Activated T-cell treated with anti-CD3 and anti-CD28 coated beads, Interleukin-2, amount 50 U/mL, for 4 hours (primary cell): ENCODE measurements around the gene CD2. TPM values are rescaled to one million over a fixed set of nuclear protein-coding genes. Genes with fewer than 3 reads are reported as not detected.
A peak's percentile ranks its signal among the peaks of the same experiment; 100 is the strongest.

ENCODE experiments used
- ATAC-seq, 2 donors: fragments of 200-7000 bp; cut with Tn5 transposase; one replicate each; pipeline ENCODE4 v1.10.0; 2021
- DNase-seq: peaks from one replicate; pipeline ENCODE4 v3.0.0-alpha.2; 2020
- H3K27me3 Mint-ChIP-seq: one replicate; pipeline ENCODE4 v1.8.0; 2021; ENCODE audit warnings: low read depth, mixed read lengths
- H3K36me3 Mint-ChIP-seq: one replicate; pipeline ENCODE4 v1.8.0; 2022; ENCODE audit warnings: mixed read lengths; ENCODE audit not compliant: insufficient read depth
- H3K4me1 Mint-ChIP-seq: one replicate; pipeline ENCODE4 v1.8.0; 2021; ENCODE audit warnings: low read depth, mixed read lengths
- H3K4me3 Mint-ChIP-seq: one replicate; pipeline ENCODE4 v1.8.0; 2021; ENCODE audit warnings: mild to moderate bottlenecking, moderate library complexity, mixed read lengths
- H3K9me3 Mint-ChIP-seq: one replicate; pipeline ENCODE4 v1.8.0; 2021; ENCODE audit warnings: mixed read lengths
- total RNA-seq, 3 donors: library from RNA; stranded (reverse); gene quantifications; one replicate each; pipeline ENCODE4 v1.2.1, GENCODE V29; 2021

Gene CD2
- total RNA-seq, 3 donors from 2014 or later = 353 to 393 (median 374) TPM

DNA sequence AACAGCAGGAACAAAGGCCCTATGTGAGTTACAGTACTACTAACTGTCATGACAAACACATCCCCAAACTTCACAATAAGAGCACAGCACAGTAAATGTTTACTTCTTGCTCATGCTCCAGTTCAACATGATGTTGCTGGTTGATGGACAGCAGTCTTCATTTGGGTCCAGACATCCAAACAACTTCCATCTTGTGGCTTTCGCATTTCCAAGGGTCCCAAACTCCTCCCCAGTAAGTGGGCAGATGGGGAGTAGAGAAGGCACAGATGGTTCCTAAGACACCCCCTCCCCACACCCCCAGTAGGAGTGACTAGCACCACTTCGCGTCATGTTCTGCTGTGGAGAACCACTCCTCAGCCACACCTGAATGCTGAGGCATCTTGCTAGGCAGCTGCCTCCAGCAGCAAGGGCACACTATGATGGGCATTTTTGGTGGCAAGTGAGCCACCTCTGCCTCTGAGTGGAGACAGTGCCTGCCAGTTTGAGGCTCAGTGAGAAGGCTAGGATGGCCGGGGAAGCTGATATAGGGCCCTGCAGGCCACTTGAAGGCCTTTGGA is 32.7 kb upstream of the CD2 start:
- DNase-seq (no peak), ATAC-seq (no peak)
- Mint-ChIP-seq H3K9me3 (no peaks in the 10 kb centered on the region), H3K4me3 (no peak overlapping the region), H3K36me3 (no peaks in the 10 kb centered on the region), H3K27me3 (no peaks in the 10 kb centered on the region), H3K4me1 (peaks cover 6% of the 10 kb centered on the region)

DNA sequence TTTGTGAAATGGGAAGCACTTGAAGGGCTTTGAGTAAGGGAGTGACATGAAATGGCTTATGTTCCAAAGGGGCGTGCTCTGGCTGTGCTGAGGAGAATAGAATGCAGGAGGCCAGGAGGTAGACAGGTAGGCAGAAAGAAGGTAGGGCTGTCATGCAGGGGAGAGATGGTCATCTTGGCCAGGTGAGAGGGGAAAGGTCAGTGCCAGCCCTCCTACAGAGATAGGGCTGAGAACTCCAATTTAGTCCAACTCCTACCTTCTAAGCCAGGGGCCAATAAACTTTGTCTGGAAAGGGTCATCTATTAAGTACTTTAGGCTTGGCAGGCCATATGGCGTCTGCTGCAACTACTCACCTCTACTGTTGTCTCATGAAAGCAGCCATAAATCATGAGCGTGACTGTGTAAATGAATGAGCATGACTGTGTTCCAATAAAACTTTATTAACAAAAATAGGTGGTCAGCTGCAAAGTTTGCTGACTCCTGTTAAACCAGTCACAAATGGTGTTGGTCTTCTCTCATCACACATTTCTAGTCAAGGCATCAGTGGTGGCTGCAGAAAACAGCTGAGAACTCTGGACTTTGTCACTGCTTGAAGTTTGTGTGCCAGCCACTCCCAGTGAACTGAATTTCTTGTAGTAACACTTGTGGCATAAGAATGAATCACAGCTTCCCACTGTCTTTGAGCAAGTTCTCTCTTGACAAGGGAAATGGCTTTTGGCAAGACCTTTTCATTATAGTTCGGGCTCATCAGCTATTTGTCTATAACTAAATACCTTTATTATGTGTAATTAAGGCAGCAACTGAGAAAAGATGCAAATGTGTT is 32.0 kb upstream of the CD2 start:
- DNase-seq (no peak), ATAC-seq (no peak)
- no peak overlapping the region for H3K4me3 Mint-ChIP-seq
- peaks cover 13% of the 10 kb centered on the region for H3K4me1 Mint-ChIP-seq
- no peaks in the 10 kb centered on the region for H3K27me3 Mint-ChIP-seq
- H3K36me3 Mint-ChIP-seq = no peaks in the 10 kb centered on the region
- H3K9me3 Mint-ChIP-seq = no peaks in the 10 kb centered on the region

DNA sequence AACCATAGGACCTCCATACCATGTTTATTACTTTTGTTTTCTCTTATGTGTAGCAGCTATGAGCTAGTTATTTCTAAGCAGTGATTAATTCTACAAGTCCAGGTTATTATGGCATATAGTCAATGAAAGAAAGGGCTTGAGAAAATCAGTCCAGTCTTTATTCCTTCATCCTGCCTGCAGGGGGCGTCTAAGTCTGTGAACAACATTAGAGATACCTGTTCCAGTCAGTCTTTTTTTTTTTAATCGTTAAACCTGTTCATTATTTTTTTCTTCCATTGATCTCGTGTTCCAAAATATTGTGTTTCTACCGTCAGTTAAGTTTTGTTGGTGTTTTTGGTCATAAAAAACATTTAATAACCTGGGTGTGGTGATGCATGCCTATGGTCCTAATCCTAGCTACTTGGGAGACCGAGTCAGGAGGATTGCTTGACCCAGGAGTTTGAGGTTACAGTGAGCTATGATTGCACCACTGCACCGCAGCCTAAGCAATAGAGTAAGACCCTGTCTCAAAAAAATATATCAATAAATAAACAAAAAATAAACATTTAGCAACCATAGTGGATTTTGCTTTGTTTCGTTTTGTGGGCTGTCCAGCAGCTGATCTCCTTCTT is 29.4 kb upstream of the CD2 start:
- peak; percentile 67 to 72 for ATAC-seq
- Mint-ChIP-seq H3K4me3 (no peak overlapping the region), H3K9me3 (no peaks in the 10 kb centered on the region), H3K4me1 (peaks cover 14% of the 10 kb centered on the region), H3K27me3 (no peaks in the 10 kb centered on the region), H3K36me3 (no peaks in the 10 kb centered on the region)
- DNase-seq = peak; percentile 85

DNA sequence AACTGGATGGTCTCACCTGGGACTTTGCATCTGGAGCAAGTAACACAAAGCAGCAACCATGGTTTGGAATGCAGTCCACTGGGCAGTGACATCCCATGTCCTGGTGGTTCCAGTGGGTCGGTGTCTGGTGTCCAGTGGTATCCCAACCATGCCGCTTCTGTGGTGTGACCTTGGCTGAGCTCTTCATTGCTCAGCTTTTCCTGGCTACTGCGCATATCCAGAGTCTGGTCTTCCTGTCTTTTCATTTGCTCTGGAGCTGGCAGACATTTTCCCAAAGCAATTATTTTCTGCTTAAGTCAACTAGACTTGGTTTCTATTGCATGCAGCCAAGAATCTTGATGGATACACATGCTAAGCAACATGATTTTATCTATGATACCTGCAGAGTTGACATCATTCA is 28.4 kb upstream of the CD2 start:
- ATAC-seq = no peak
- Mint-ChIP-seq H3K4me1 (peaks cover 14% of the 10 kb centered on the region), H3K27me3 (no peaks in the 10 kb centered on the region), H3K36me3 (no peaks in the 10 kb centered on the region), H3K9me3 (no peaks in the 10 kb centered on the region), H3K4me3 (no peak overlapping the region)
- no peak for DNase-seq

DNA sequence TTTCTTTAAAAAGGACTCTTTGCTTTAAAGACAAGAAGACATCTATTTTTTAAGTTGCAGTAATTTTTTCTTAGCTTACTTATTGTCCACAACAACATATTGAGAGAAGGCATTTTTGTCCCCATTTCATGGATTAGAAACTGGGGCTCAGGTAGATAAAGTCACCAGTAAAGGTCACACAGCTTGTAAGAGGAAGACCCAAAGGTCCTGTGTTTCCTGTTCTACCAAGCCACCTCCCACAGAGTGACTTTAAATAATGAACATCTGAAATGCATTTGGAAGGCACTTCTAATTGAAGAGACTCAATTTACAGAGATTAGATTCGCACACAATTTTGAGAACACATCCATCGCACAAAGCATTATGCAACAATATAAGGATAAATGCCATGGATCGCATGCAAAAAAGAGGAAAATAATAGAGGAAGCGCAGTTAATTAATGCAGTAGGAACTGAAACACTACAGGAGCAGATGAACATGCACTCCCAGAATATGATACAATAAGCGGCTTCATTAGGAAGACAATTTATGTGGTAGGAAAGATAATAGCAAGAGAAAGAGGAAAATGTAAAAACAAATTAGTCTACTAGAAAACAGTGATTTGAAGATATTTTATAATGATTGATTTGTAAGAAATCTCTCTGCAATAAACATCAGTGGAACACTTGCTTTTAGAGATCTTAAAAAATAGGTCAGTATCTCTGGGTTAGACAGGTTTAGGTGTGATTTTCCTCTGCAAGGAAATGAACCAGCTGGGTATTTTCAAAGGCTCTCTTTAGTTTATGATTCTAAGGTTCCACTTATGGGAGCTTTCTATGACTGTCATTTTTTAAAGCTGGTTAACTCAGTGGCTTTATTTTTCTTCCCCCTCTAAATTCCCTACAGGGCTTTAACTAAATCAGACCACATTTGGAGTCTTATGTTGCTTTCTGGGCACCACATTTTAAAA is 27.1 kb upstream of the CD2 start:
- H3K4me1 Mint-ChIP-seq = peaks cover 14% of the 10 kb centered on the region

DNA sequence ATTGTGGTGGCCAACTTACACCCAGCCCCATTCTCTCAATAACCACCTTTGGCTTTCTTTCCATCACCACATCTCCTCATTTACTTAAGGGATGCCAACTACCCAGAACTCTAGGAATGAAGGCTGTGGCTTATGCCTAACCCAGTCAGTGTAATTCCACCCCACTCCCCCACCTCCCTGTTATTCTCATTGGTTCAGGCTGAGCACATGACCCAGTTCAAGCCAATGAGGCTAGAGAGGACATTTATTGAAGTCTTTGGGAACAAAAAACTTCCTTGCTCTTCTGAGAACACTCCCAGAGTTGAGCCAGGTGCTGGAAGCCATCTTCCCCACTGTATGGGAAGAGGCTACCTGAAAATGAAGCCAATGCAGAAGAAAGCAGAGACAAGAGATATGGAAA is 22.8 kb upstream of the CD2 start:
- Mint-ChIP-seq H3K4me1 (peaks cover 14% of the 10 kb centered on the region), H3K36me3 (no peaks in the 10 kb centered on the region), H3K9me3 (no peaks in the 10 kb centered on the region), H3K4me3 (no peak overlapping the region), H3K27me3 (no peaks in the 10 kb centered on the region)
- ATAC-seq (no peak), DNase-seq (no peak)

More for the DNA sequence above, 27.1 kb upstream of the CD2 start:
- Mint-ChIP-seq H3K4me3 (no peak overlapping the region), H3K27me3 (no peaks in the 10 kb centered on the region), H3K36me3 (no peaks in the 10 kb centered on the region), H3K9me3 (no peaks in the 10 kb centered on the region)
- no peak for ATAC-seq
- no peak for DNase-seq

DNA sequence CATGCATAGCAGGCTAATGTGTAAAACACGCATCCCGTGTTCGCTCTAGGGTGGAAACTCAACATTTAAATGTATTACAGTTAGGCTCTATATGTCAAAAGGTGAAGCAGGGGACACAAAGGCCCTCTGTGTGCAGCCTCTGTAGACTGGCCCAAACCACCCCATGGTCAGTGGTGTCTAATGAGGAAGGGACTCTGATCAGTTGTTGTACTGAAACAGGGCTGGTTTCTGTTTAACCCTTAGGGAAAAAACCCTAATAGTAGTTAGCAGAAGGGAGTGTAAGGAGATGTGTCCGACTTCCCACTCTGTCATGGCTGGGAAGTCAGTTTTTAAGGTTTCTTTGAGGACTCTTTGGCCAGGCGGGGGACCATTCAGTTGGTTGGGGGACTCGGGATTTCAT is 21.5 kb upstream of the CD2 start:
- no peaks in the 10 kb centered on the region for H3K36me3 Mint-ChIP-seq
- H3K4me3 Mint-ChIP-seq = no peak overlapping the region
- ATAC-seq (no peak), DNase-seq (no peak)
- H3K9me3 Mint-ChIP-seq = no peaks in the 10 kb centered on the region
- no peaks in the 10 kb centered on the region for H3K27me3 Mint-ChIP-seq
- peaks cover 16% of the 10 kb centered on the region for H3K4me1 Mint-ChIP-seq

DNA sequence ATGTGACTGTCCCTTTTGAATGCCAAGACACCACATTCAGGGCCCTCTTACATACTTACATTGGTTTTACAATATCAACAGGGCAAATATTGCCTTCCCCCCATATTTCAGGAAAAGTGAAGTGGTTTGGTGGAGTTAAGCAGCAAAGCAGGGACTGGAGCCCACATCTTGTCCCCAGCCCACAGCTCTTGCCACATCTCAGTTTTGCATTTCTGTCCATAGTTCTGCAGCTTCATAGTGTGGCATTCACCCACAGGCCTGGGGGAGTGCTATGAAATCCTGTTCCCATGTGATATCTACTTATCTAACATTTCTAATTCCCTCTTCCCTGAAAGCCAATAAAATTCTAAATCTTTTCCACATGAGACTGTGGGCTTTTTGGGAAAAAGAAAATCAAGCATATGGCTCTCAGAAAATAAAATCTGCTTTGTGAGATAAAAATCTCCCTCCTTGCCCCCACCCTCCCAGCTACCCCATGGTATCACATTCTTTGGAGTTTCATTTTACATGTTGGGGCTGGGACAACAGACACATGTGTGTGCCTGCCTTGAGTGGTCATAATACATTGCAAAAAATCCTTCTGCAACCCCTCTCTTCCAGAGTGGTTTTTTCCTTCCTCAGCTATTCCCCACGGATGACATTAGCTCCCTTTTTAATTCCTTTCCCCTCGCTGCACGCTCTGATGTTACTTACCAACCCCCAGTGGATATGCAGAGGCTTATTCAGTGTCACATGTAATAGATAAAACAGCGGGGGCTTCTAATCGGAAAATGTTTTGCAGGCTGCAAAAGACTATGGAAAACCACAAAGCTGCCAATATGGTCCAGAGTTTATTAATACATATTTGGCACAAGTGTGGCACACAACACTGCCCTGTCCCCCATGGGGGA is 20.5 kb upstream of the CD2 start:
- Mint-ChIP-seq H3K9me3 (no peaks in the 10 kb centered on the region), H3K36me3 (no peaks in the 10 kb centered on the region), H3K4me1 (peaks cover 26% of the 10 kb centered on the region), H3K27me3 (no peaks in the 10 kb centered on the region), H3K4me3 (no peak overlapping the region)
- no peak for DNase-seq
- no peak for ATAC-seq

DNA sequence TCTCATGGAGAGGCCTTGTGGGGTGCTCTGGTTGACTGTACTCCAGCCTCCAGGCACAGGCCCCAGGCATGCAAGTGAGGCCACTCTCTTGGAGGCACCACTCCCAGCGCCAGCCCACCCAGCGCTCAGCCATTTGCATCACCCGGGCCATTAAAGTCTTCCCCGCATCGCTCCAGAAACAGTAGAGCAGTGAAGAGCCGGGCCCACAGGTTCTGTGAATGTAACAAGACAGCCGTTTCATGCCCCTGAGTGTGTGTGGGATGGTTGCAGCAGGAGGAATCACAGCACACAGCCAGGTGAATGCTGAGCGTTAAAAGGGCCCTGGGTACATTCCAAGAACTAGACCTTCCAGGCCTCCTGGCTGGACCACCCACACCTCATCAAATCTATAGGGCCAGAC is 19.0 kb upstream of the CD2 start:
- Mint-ChIP-seq H3K4me3 (no peak overlapping the region), H3K36me3 (no peaks in the 10 kb centered on the region), H3K27me3 (no peaks in the 10 kb centered on the region), H3K9me3 (no peaks in the 10 kb centered on the region), H3K4me1 (peaks cover 41% of the 10 kb centered on the region)
- DNase-seq (no peak), ATAC-seq (no peak)

DNA sequence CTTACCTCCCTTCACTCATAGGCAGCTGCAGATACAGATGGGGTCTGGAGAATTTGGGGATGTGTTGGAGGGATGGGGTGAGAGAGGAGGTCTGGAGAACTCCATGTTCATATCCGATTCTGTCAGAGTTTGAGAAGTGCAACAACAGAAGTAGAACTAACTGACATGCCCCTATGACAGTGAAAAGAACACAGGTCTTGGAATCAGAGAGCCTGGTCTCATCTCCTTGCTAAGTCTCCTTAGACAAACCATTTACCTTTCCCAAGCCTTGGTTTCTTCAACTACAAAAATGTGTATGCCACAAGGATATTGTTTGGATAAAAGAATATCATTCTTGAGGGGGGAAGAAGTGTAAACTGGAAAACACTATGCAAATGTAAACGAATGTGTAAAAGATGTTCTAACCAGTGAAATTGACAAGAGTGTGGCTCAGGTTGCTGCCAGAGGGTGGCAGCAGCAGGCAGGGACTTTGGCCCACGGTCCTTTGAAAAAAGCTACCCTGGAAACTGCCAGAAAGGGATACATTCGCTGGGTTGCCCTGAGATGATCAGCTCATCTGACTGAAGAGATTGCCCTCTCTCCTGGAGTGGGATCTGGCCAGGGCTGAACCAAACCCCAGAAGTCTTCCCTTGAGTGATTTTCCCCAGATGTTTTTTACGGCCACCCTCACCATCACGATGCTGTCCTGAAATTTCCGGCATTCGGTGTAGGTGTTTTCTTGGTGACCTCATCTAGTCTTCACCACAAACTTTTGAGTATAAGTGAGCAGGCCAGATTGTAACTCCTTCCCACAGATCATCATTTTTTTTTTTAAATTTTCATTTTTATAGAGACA is 17.0 kb upstream of the CD2 start:
- DNase-seq (peak; percentile 68), ATAC-seq (peak; percentile 51 to 52)
- no peaks in the 10 kb centered on the region for H3K27me3 Mint-ChIP-seq
- H3K36me3 Mint-ChIP-seq = no peaks in the 10 kb centered on the region
- no peaks in the 10 kb centered on the region for H3K9me3 Mint-ChIP-seq
- peaks cover 54% of the 10 kb centered on the region for H3K4me1 Mint-ChIP-seq
- H3K4me3 Mint-ChIP-seq = peak overlapping the region; percentile 76

DNA sequence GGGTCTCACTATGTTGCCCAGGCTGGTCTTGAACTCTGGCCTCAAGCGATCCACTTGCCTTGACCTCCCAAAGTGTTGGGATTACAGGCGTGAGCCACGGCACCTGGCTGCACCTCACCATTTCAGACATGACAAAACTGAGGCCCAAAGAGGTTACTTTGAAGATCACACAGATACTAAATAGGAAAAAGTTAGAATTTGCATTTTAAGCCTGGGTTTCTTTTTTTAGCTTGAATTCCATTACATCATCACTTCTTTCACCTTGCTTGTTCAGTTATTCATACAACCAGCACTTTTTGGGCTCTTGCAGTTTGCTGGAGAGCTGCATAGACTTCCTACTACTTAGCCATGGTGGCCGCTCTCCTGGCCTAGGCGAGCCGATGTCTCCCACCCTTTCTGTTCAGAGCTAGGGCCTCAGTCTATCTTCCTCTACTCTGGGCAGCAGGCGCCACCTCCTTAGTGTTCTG is 16.3 kb upstream of the CD2 start:
- Mint-ChIP-seq H3K27me3 (no peaks in the 10 kb centered on the region), H3K4me3 (peak overlapping the region; percentile 76), H3K9me3 (no peaks in the 10 kb centered on the region), H3K36me3 (no peaks in the 10 kb centered on the region), H3K4me1 (peaks cover 54% of the 10 kb centered on the region)
- peak; percentile 38 for DNase-seq
- ATAC-seq = peak; percentile 44 to 57

DNA sequence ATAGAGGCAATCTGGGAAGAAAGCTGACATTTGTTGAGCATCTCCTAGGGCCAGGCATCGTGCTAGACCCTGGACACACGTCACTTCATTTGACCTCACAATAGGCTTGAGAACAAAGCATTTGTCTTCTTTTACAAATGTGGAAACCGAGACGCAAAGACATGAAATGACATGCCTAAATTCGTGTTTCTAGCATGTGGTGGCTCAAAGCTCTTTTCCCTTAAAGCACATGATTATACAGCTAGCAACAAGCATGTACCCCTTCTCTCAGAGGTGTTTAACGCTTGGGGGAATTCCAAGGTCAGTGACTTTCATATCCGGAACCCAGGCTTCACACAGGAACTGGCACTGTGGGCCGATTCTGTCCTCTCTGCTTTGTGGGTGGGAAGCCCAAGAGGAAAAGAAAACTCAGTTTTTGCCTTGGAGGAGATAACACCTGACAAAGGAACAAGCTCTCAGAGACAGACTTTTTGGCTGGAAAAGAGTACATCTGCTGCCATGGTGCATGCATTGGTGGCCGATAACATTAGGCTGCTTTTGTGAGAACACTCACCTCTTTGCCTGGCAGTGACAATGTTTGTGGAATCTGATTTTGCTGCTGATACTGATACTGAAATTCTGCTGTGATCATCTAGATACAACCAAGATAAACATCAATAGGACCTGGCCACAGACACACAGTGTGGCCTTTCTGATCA is 15.4 kb upstream of the CD2 start:
- ATAC-seq = peak; percentile 70 to 73
- Mint-ChIP-seq H3K4me3 (peak overlapping the region; percentile 76), H3K36me3 (no peaks in the 10 kb centered on the region), H3K9me3 (peaks cover 3% of the 10 kb centered on the region), H3K27me3 (no peaks in the 10 kb centered on the region), H3K4me1 (peaks cover 55% of the 10 kb centered on the region)
- peak; percentile 64 for DNase-seq
